ENCODE results near the gene UNKL.

GRCh38 chr16:1325673-1326371 is 88.7 kb downstream of the UNKL start:
- TF ChIP-seq CTCF (IDR thresholded peaks at IDR 0.05) (no peak), POLR2A (IDR thresholded peaks at IDR 0.05) (no peak)
